DOHH2 (cell line): ENCODE measurements around the gene PTPRN2.

Source experiments
- H3F3A ChIP-seq: fragments of 200-600 bp; sonication (generic), shearing (Covaris generic); 2 replicates; pipeline ENCODE4 v1.6.0; 2016; ENCODE audit warnings: antibody characterized with exemption, mild to moderate bottlenecking; ENCODE audit not compliant: control insufficient read depth, insufficient read depth
- H3K27ac ChIP-seq: fragments of 200-600 bp; sonication (generic); 2 replicates; pipeline ENCODE4 v1.5.1; 2014; ENCODE audit warnings: low read depth, mild to moderate bottlenecking, low read length, moderate library complexity
- H3K27me3 ChIP-seq: fragments of 200-600 bp; sonication (generic); 2 replicates; pipeline ENCODE4 v1.6.1; 2014; ENCODE audit warnings: mild to moderate bottlenecking, low read length, mixed read lengths; ENCODE audit not compliant: control insufficient read depth
- H3K36me3 ChIP-seq: fragments of 200-600 bp; sonication (generic); 2 replicates; pipeline ENCODE4 v1.6.1; 2014; ENCODE audit warnings: mild to moderate bottlenecking, low read length, moderate library complexity, mixed read lengths; ENCODE audit not compliant: control insufficient read depth
- H3K4me1 ChIP-seq: fragments of 200-600 bp; sonication (generic); 2 replicates; pipeline ENCODE4 v1.6.1; 2014; ENCODE audit warnings: mild to moderate bottlenecking, low read length, mixed read lengths; ENCODE audit not compliant: control insufficient read depth
- H3K4me2 ChIP-seq: fragments of 200-600 bp; sonication (generic); 2 replicates; pipeline ENCODE4 v1.6.0; 2014; ENCODE audit warnings: mild to moderate bottlenecking, low read length, moderate library complexity
- H3K4me3 ChIP-seq: fragments of 200-600 bp; sonication (generic); 2 replicates; pipeline ENCODE4 v1.5.1; 2014; ENCODE audit warnings: mild to moderate bottlenecking, low read length, mixed read lengths
- H3K79me2 ChIP-seq: fragments of 200-600 bp; sonication (generic); 2 replicates; pipeline ENCODE4 v1.6.1; 2014; ENCODE audit warnings: mild to moderate bottlenecking, low read length, mixed read lengths; ENCODE audit not compliant: control insufficient read depth
- H3K9me2 ChIP-seq: fragments of 200-600 bp; sonication (generic); replicated peaks from 2 replicates; pipeline ENCODE4 v1.6.1; 2014; ENCODE audit warnings: mild to moderate bottlenecking, low read length, mixed read lengths; ENCODE audit not compliant: control insufficient read depth
- H3K9me3 ChIP-seq: fragments of 200-600 bp; sonication (generic); 2 replicates; pipeline ENCODE4 v1.6.1; 2014; ENCODE audit warnings: antibody characterized with exemption, low read length, mixed read lengths; ENCODE audit not compliant: control insufficient read depth, insufficient read depth
- H4K20me1 ChIP-seq: fragments of 200-600 bp; sonication (generic); 2 replicates; pipeline ENCODE4 v1.6.0; 2014; ENCODE audit warnings: low read depth, mild to moderate bottlenecking, antibody characterized with exemption, low read length, moderate library complexity; ENCODE audit not compliant: control insufficient read depth, insufficient read depth
- EZH2phosphoT487 ChIP-seq: fragments of 200-600 bp; sonication (generic); IDR thresholded peaks from 2 replicates; pipeline ENCODE4 v1.6.1; 2017; ENCODE audit warnings: borderline replicate concordance, mild to moderate bottlenecking, antibody characterized with exemption, low read length, moderate library complexity, mixed read lengths
- TF ChIP-seq, protein P1 (sequence below): fragments of 200-600 bp; sonication (generic); IDR thresholded peaks from one replicate; pipeline ENCODE4 v1.5.1; 2014; ENCODE audit warnings: antibody characterized with exemption, mild to moderate bottlenecking, low read depth, low read length; ENCODE audit not compliant: poor library complexity, severe bottlenecking

The PTPRN2 gene

DNA sequence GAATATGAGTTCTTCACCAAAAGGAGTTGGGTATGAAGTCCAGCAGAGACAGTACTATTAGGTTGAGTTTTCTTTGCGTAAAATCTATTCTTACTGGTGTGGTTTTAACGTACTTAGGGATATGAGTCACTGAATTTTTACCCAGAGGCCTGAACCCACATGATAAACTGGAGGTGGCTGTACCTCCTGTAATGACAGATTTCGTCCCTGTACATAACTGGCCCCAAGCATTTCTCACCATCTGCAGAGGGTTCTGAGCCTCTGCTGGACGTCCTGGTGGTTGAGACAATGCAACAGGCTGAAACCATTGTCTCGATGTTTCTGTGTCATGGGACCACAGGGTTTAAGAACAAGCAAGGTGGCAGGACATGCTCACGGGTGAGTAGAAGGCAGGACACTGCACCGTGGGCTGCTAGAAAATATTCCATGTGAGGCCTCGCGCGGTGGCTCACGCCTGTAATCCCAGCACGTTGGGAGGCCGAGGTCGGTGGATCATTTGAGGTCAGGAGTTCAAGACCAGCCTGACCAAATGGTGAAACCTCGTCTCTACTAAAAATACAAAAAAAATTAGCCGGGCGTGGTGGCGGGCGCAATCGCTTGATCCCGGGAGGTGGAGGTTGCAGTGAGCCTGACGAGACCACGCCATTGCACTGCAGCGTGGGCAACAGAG lies 1017.0 kb downstream of the PTPRN2 start:
- Histone ChIP-seq H3F3A (no peaks in the 10 kb centered on the region), H3K36me3 (no peaks in the 10 kb centered on the region), H3K27me3 (no peaks in the 10 kb centered on the region), H3K9me2 (no peaks in the 10 kb centered on the region), H3K4me1 (peaks cover 20% of the 10 kb centered on the region), H4K20me1 (no peaks in the 10 kb centered on the region), H3K4me2 (no peak overlapping the region), H3K79me2 (no peaks in the 10 kb centered on the region), H3K9me3 (no peaks in the 10 kb centered on the region), H3K4me3 (no peak overlapping the region), H3K27ac (no peak overlapping the region)
- TF ChIP-seq EZH2phosphoT487 = no peak
- TF ChIP-seq, protein P1, sequence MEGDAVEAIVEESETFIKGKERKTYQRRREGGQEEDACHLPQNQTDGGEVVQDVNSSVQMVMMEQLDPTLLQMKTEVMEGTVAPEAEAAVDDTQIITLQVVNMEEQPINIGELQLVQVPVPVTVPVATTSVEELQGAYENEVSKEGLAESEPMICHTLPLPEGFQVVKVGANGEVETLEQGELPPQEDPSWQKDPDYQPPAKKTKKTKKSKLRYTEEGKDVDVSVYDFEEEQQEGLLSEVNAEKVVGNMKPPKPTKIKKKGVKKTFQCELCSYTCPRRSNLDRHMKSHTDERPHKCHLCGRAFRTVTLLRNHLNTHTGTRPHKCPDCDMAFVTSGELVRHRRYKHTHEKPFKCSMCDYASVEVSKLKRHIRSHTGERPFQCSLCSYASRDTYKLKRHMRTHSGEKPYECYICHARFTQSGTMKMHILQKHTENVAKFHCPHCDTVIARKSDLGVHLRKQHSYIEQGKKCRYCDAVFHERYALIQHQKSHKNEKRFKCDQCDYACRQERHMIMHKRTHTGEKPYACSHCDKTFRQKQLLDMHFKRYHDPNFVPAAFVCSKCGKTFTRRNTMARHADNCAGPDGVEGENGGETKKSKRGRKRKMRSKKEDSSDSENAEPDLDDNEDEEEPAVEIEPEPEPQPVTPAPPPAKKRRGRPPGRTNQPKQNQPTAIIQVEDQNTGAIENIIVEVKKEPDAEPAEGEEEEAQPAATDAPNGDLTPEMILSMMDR = no peak

DNA sequence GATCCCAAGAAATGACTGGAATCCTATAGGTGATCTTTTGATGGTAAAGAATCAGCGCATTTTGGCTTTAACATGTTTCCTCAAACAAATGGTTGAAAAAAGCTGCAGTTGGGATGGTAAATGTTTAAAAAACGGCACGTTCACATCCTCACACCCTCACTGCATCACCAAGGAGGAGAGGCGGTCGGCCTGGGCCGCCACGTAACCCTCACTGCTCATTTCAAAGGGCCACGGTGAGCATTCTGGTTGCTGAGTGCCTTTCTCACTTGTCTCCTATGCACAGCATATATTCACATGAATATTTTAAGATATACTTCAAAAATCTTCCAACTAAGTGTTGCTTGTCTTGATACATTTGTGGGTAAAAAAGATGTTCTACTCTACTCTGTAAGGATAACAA lies 1017.7 kb downstream of the PTPRN2 start:
- no peak overlapping the region for H3K27ac ChIP-seq
- 0 out of 2 replicates have a peak, but pooled peaks cover 1% of the 10 kb centered on the region for H3K9me3 ChIP-seq

DNA sequence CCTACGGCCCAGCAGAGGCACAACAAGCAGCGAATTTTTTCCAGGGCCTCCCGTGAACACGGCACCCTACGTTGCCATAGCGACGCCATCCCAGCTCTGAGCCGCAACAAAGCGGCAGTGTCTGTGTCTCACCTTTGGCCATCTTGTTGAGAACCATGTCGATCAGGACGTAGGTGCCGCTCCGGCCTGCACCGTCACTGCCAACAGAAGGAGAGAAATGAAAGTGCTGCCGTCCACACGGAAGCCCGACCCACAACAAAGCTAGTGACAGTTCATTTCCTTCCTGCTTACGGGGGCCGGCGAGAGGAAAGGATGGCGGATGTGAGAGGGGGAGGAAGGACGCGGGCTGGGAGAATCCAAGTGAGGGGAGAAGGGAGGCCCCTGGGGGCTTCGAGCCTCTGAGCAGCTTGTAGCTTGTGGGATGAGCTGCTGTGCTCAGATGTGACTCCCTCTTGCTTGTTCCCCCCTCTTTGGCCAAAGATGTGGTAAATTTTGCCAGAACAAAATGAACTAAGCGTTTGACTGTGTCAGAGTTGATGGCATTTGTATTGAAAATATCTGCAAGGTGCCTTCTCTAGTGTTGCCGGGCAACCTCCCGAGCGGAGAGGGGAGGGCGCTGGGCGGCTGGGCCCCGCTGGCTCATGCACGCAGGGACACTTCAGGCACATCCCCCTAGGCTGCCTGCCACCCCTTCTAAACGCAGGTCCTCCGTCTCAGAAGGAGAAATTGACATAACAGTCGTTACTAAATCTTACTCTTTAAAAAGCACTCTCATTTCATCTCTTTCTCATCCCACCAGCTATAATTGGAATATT lies 1018.6 kb downstream of the PTPRN2 start:
- Histone ChIP-seq H3K4me2 (peak overlapping the region; percentile 73), H3K79me2 (no peaks in the 10 kb centered on the region), H4K20me1 (no peaks in the 10 kb centered on the region), H3F3A (no peaks in the 10 kb centered on the region), H3K27me3 (no peaks in the 10 kb centered on the region), H3K9me2 (no peaks in the 10 kb centered on the region), H3K36me3 (no peaks in the 10 kb centered on the region), H3K4me1 (peaks cover 20% of the 10 kb centered on the region), H3K9me3 (peaks cover 7% of the 10 kb centered on the region; the same call in 1 of the 2 replicates), H3K27ac (no peak overlapping the region), H3K4me3 (peak overlapping the region; percentile 71)
- no peak for TF ChIP-seq EZH2phosphoT487
- TF ChIP-seq, protein P1 = no peak

More for the DNA sequence above, 1017.7 kb downstream of the PTPRN2 start:
- Histone ChIP-seq H3K27me3 (no peaks in the 10 kb centered on the region), H3K4me3 (no peak overlapping the region), H3K9me2 (no peaks in the 10 kb centered on the region), H3K4me1 (peaks cover 20% of the 10 kb centered on the region), H4K20me1 (no peaks in the 10 kb centered on the region), H3K4me2 (no peak overlapping the region), H3K79me2 (no peaks in the 10 kb centered on the region), H3K36me3 (no peaks in the 10 kb centered on the region), H3F3A (no peaks in the 10 kb centered on the region)
- no peak for TF ChIP-seq EZH2phosphoT487
- TF ChIP-seq, protein P1 = no peak
